C4-2B (cell line): Measurements from ENCODE around the gene PLXNA4.

Experiments used
- ZFX ChIP-seq: fragments of 450-650 bp; IDR thresholded peaks from 2 replicates; pipeline ENCODE4 v1.6.1; 2017
- TF ChIP-seq, protein P1 (sequence below): fragments of 450-650 bp; conservative IDR thresholded peaks from 2 replicates; pipeline ENCODE4 v1.5.1; 2017; ENCODE audit warnings: mild to moderate bottlenecking

DNA sequence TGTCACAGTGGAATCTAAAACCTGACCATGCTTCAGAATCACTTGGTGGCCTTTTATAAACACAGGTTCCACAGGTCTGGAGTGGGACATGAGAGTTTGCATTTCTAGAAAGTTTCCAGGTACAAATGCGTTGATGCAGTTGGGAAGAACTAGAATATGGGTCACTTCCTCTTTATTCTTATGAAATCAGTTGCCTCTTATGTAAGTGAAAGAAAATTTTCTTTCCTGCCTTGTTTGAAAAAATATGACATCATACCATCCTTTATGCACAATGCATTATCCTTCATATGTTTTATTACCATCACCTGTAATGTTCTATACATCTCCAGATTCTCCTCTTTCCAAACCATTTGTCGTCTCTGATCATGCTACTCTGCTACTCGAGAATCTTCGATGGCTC lies 44.0 kb downstream of the PLXNA4 start:
- TF ChIP-seq, protein P1, sequence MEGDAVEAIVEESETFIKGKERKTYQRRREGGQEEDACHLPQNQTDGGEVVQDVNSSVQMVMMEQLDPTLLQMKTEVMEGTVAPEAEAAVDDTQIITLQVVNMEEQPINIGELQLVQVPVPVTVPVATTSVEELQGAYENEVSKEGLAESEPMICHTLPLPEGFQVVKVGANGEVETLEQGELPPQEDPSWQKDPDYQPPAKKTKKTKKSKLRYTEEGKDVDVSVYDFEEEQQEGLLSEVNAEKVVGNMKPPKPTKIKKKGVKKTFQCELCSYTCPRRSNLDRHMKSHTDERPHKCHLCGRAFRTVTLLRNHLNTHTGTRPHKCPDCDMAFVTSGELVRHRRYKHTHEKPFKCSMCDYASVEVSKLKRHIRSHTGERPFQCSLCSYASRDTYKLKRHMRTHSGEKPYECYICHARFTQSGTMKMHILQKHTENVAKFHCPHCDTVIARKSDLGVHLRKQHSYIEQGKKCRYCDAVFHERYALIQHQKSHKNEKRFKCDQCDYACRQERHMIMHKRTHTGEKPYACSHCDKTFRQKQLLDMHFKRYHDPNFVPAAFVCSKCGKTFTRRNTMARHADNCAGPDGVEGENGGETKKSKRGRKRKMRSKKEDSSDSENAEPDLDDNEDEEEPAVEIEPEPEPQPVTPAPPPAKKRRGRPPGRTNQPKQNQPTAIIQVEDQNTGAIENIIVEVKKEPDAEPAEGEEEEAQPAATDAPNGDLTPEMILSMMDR, result no peak
- no peak for TF ChIP-seq ZFX
